Testis (tissue), 3 donors: ENCODE results near the gene ZNF600. TPM values are rescaled to one million over a fixed set of nuclear protein-coding genes. Genes with fewer than 3 reads are reported as not detected.
A peak's percentile ranks its signal among the peaks of the same experiment; 100 is the strongest.
"Not testable (repeated sequence)": the region's sequence is repeated elsewhere in the genome, so short reads cannot be mapped to it uniquely, and the experiment has no call there.

Experiments
- DNase-seq: peaks from one replicate; pipeline ENCODE4 v3.0.0-alpha.2; 2019
- H3K27ac ChIP-seq, 2 donors: fragments of 200-600 bp; sonication (generic); one replicate each; pipeline ENCODE4 v1.5.1; 2019
- H3K27me3 ChIP-seq: fragments of 200-600 bp; sonication (generic); one replicate; pipeline ENCODE4 v1.5.1; 2019
- H3K36me3 ChIP-seq: fragments of 200-600 bp; sonication (generic); one replicate; pipeline ENCODE4 v1.5.1; 2017; ENCODE audit warnings: low read depth; ENCODE audit errors: missing control alignments
- H3K4me1 ChIP-seq: fragments of 200-600 bp; sonication (generic); one replicate; pipeline ENCODE4 v1.5.1; 2019
- H3K4me3 ChIP-seq, 2 donors: fragments of 200-600 bp; sonication (generic); one replicate each; pipeline ENCODE4 v1.5.1; 2017 to 2019
- H3K9me3 ChIP-seq: fragments of 200-600 bp; sonication (generic); one replicate; pipeline ENCODE4 v1.5.1; 2017
- CTCF ChIP-seq, 3 experiments: fragments of 450-650 bp in 2 of 3; fragments of 200-600 bp in 1 of 3; sonication (generic) in 1 of 3; IDR thresholded peaks; one replicate each; pipeline ENCODE4 v1.5.1; 2016 to 2019; ENCODE audit warnings: antibody characterized with exemption in 3 of 3, mild to moderate bottlenecking in 2 of 3, moderate library complexity in 1 of 3
- POLR2A ChIP-seq: fragments of 450-650 bp; IDR thresholded peaks from one replicate; pipeline ENCODE4 v1.6.1; 2017; ENCODE audit warnings: antibody characterized with exemption, mild to moderate bottlenecking, moderate library complexity
- WGBS, 2 donors: methylation state at CpG; one replicate each; pipeline ENCODE4 v1.1.5; 2018; 5-methylcytosine and 5-hydroxymethylcytosine counted together
- intact Hi-C: fragments of 100-400 bp; cut with DNase I; formaldehyde crosslinking; loops from one replicate; pipeline ENCODE4 v1.15.1; 2023; ENCODE audit warnings: low total_unique reads
- polyA plus RNA-seq: library from polyadenylated mRNA; stranded (reverse); fragments of 350-450 nt; fragmentation: Illumina TruSeq; extraction: RNeasy Lipid Tissue Mini Kit (QIAGEN cat#74804); gene quantifications from one replicate; pipeline ENCODE4 v1.2.3, GENCODE V29; 2014; ENCODE audit warnings: low read depth, low replicate concordance; ENCODE audit not compliant: insufficient read depth
- total RNA-seq, 2 donors: library from RNA; depleted of rRNA; stranded (reverse); fragments of >200 nt; gene quantifications; one replicate each; pipeline ENCODE4 v1.2.3, GENCODE V29; 2016

ZNF600 gene
- total and polyA plus RNA-seq, 3 donors from 2014 or later: 2.7 to 6.9 (median 5.2) TPM

DNA sequence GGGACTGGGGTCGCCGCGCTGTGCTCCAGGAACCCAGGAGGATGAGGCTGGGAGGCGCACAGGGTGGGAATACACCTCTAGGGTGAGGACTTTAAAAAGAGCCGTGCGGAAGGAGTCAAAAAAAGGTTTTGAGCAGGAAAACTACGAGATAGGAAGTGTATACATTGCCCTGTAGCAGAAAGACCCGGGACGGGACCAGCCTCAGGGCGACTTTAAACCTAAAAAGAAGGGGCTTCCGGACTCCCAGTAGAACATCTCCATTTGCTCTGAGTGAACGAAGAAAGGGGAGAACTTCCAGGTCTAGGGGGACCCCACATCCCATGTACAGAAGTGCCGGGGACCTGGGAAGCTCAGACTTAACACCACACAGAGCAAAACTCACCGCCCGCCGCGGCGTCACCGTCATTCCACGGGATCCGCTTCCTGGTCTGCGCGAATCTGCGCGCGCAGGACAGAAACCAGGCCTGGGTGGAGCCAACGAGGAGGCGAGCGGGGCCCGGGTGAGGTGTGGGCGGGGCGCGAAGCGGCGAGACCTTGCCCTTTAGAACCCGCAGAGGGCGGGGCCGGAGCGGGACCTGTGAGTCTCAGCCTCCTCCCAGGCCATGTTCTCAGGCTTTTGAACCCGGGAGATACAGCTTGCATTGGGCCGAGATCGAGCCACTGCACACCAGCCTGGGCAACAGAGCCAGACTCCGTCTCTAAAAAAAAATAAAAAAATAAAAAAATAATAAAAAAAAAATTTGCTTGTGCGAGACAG is 34.8 kb upstream of the ZNF600 start, which contains the start of gene ZNF28:
TSS of gene ZNF28 (minus strand) at position 430 of the 757 bp plus-strand sequence. CDS start 3,675 bp downstream, outside the sequence.
- peak; percentile 80 for DNase-seq
- 1 to 3% methylated on average over 18 to 38 of the region's 44 CpGs for WGBS, 2 donors
- H3K36me3 ChIP-seq, intact Hi-C loops, H3K4me1 ChIP-seq, H3K27me3 ChIP-seq, H3K27ac ChIP-seq, H3K9me3 ChIP-seq: not testable (repeated sequence)
- TF ChIP-seq CTCF (IDR thresholded peaks at IDR 0.05): peak in 1 of 3 experiments; percentile 5
- H3K4me3 ChIP-seq: peak within 1 kb of the TSS; percentile 51 to 66

DNA sequence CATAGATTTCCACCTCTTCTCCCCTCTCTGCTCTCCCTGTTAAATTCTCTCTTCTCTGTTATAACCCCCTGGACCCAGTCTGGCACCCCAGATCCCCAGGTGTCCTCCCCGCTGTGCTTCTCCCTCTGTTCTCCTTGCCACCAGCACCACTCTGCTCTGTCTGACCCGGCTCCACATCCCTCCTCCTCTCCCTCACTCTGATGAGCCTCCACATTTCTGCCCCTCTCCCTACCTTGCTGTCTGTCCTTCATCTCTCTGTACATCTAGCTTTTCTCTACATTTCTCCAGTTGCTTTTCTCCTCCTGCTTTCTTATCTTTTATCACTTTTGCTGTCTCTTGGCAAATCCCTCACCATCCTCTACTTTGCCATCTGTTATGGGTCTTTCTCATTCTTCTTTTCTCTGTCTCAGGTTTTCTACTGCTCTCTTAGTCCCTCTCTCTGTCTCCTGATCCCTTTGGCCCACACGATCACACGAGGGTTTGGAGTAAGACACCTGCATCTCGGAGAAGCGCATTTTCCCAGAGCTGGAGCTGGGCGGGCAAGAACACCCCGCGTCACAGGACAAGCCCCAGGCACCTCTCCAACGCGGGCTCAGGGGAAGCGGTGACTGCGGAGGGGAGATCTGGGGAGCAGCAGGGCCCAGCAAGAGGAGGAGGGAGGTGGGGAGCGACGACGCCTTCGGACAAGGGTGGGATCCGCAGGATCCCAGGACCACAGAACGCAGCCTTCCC is 34.0 kb upstream of the ZNF600 start:
- H3K9me3 ChIP-seq, DNase-seq, H3K27ac ChIP-seq: not testable (repeated sequence)

GRCh38 chr19:52809801-52810200 is 23.2 kb upstream of the ZNF600 start:
- no peaks in the 10 kb centered on the region for H3K36me3 ChIP-seq
- intact Hi-C loops: no loop called here
- DNase-seq: peak; percentile 37
- H3K4me3 ChIP-seq: peak overlapping the region; percentile 15 to 41
- 61 to 89% methylated on average over 25 to 32 of the region's 32 CpGs for WGBS, 2 donors
- TF ChIP-seq CTCF (IDR thresholded peaks at IDR 0.05): no peak
- TF ChIP-seq POLR2A: no peak
- no peak overlapping the region for H3K27ac ChIP-seq
- H3K27me3 ChIP-seq: no peaks in the 10 kb centered on the region
- no peaks in the 10 kb centered on the region for H3K4me1 ChIP-seq
- no peaks in the 10 kb centered on the region for H3K9me3 ChIP-seq

More for the DNA sequence above, 34.0 kb upstream of the ZNF600 start:
- H3K4me1 ChIP-seq, H3K36me3 ChIP-seq, intact Hi-C loops, H3K27me3 ChIP-seq: not testable (repeated sequence)
- 5 to 13% methylated on average over 9 to 19 of the region's 19 CpGs for WGBS, 2 donors
- H3K4me3 ChIP-seq: peak overlapping the region; percentile 51 to 66

DNA sequence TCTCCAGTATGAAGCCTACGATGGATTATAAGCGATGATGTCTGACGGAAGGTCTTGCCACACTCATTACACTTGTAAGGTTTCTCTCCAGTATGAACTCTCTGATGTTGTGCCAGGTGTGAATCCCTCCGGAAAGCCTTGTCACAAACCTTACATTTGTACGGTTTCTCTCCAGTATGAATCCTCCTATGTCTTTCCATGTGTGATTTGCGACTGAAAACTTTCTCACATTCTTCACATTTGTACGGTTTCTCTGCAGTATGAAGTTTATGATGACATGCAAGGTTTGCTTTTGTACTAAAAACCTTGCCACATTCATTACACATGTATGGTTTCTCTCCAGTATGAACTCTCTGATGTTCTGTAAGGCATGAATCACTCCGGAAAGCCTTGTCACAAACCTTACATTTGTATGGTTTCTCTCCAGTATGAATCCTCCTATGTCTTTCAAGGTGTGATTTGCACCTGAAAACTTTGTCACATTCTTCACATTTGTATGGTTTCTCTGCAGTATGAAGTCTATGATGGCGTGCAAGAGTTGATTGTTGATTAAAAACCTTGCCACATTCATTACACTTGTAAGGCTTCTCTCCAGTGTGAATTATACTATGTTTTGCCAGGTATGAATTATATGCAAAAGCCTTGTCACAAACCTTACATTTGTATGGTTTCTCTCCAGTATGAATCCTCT is 13.5 kb upstream of the ZNF600 start:
- DNase-seq, intact Hi-C loops, H3K4me1 ChIP-seq, H3K4me3 ChIP-seq, H3K27me3 ChIP-seq, H3K9me3 ChIP-seq, H3K36me3 ChIP-seq, H3K27ac ChIP-seq: not testable (repeated sequence)
- 91 to 94% methylated on average over 9 of the region's 9 CpGs for WGBS, 2 donors

- Histone ChIP-seq H3K4me3 (no peak overlapping the region), H3K9me3 (no peaks in the 10 kb centered on the region), H3K36me3 (no peaks in the 10 kb centered on the region), H3K4me1 (no peaks in the 10 kb centered on the region), H3K27me3 (no peaks in the 10 kb centered on the region), H3K27ac (no peak overlapping the region)
- no peak for DNase-seq
- WGBS, 2 donors: 90 to 93% methylated on average over 6 of the region's 6 CpGs
- TF ChIP-seq POLR2A (no peak), CTCF (IDR thresholded peaks at IDR 0.05) (no peak)
- intact Hi-C loops: no loop called here
These were observed 2.8 kb upstream of the ZNF600 start for GRCh38 chr19:52789440-52789839.
